ENCODE data around the gene MAML3. TPM values are rescaled to one million over a fixed set of nuclear protein-coding genes. Genes with fewer than 3 reads are reported as not detected.

MAML3 gene
- total RNA-seq, 4 donors from 2014 or later: 16.1 to 40.0 (median 18.1) TPM

DNA sequence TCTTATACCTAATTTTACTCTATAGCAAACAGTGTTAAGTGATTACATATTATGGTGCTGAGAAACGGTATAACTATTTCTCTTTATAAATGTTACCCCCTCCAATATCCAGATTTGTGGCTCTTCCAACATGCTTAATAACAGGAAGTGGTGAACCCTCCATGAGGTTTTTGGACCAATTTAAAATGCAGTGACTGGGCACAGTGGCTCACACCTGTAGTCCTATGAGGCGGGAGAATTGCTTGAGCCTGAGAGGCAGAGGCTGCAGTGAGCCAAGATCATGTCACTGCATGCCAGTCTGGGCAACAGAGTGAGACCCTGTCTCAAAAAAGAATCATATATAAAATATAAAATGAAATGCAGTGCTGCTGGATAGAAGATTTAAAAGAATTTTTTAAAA lies 351.1 kb downstream of the MAML3 start:
- no peak for DNase-seq
- WGBS, 2 donors (ENCODE audit: low coverage in 1 of 2): 87 to 88% methylated on average over 2 of the region's 2 CpGs
- no peaks in the 10 kb centered on the region for H3K36me3 ChIP-seq
- in situ Hi-C loops (cut with MboI; ENCODE audit: low pct_ligation_motif_present in 1 of 4, low pct_unique_long_range_greater_than_20kb in 1 of 4, low sequenced_read_pairs in 3 of 4): no loop called here
- intact Hi-C loops (cut with DNase I; ENCODE audit: low total_unique reads): no loop called here
- no peak overlapping the region for H3K27ac ChIP-seq
- no peak overlapping the region for H3K4me3 ChIP-seq
- H3K27me3 ChIP-seq: no peaks in the 10 kb centered on the region
- TF ChIP-seq POLR2A (IDR thresholded peaks at IDR 0.05): no peak
- no peak for TF ChIP-seq EP300 (IDR thresholded peaks at IDR 0.05; ENCODE audit: low read depth)
- no peak for TF ChIP-seq POLR2AphosphoS5 (IDR thresholded peaks at IDR 0.05)
- TF ChIP-seq, protein P1, sequence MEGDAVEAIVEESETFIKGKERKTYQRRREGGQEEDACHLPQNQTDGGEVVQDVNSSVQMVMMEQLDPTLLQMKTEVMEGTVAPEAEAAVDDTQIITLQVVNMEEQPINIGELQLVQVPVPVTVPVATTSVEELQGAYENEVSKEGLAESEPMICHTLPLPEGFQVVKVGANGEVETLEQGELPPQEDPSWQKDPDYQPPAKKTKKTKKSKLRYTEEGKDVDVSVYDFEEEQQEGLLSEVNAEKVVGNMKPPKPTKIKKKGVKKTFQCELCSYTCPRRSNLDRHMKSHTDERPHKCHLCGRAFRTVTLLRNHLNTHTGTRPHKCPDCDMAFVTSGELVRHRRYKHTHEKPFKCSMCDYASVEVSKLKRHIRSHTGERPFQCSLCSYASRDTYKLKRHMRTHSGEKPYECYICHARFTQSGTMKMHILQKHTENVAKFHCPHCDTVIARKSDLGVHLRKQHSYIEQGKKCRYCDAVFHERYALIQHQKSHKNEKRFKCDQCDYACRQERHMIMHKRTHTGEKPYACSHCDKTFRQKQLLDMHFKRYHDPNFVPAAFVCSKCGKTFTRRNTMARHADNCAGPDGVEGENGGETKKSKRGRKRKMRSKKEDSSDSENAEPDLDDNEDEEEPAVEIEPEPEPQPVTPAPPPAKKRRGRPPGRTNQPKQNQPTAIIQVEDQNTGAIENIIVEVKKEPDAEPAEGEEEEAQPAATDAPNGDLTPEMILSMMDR (IDR thresholded peaks at IDR 0.05): no peak
- H3K4me1 ChIP-seq: peaks cover 0 to 11% (median 3%) of the 10 kb centered on the region in 4 donors
- no peaks in the 10 kb centered on the region for H3K9me3 ChIP-seq

DNA sequence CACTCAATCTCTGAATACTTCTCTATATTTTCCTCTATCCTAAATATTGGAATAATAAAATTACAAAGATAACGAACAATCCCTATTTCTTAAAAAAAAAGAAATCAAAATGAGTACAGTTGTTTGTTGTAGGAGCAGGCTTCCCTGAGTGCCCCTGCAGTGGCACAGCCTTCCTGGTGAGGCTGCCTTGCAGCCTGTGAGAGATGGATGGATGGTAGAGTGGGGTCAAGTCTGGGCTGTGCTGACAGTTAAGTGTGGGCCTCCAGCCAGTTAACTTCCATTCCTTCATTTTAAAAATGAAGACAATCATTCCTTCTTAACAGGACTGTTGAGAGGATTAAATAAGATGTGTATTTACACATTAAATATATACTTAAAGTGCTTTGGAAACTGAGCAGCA lies 351.5 kb downstream of the MAML3 start:
- no peaks in the 10 kb centered on the region for H3K27me3 ChIP-seq
- H3K36me3 ChIP-seq: no peaks in the 10 kb centered on the region
- WGBS, 2 donors (ENCODE audit: low coverage in 1 of 2): 94 to 100% methylated on average over 1 of the region's 1 CpG
- peaks cover 0 to 11% (median 3%) of the 10 kb centered on the region in 4 donors for H3K4me1 ChIP-seq
- in situ Hi-C loops (cut with MboI; ENCODE audit: low pct_ligation_motif_present in 1 of 4, low pct_unique_long_range_greater_than_20kb in 1 of 4, low sequenced_read_pairs in 3 of 4): no loop called here
- H3K9me3 ChIP-seq: no peaks in the 10 kb centered on the region
- intact Hi-C loops (cut with DNase I; ENCODE audit: low total_unique reads): no loop called here
- TF ChIP-seq POLR2A (IDR thresholded peaks at IDR 0.05) (no peak), EP300 (IDR thresholded peaks at IDR 0.05; ENCODE audit: low read depth) (no peak), POLR2AphosphoS5 (IDR thresholded peaks at IDR 0.05) (no peak)
- TF ChIP-seq, protein P1 (IDR thresholded peaks at IDR 0.05): no peak
- no peak overlapping the region for H3K27ac ChIP-seq
- no peak overlapping the region for H3K4me3 ChIP-seq
- no peak for DNase-seq

DNA sequence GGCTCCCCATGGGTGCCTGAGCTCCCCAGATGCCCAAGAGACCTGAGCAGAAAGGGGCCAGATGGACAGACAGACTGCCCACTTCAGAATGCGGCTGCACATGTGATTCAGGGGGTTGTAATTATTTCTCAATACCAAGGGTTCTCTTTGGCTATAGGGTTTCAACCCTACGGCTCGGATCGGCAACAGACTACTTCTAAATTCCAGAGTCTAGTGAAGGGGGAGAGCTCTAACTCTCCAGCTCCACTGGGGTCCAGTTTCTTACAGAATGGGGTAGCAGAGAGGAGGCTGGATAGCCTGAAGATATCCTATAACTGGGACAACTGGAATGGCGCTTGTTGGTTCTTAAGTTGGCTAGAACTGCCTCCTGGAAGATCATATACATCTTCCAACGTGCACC lies 352.1 kb downstream of the MAML3 start:
- WGBS, 2 donors (ENCODE audit: low coverage in 1 of 2): 87% methylated on average over 6 of the region's 6 CpGs; no CpG with 5 or more reads in 1 of the 2 donors
- in situ Hi-C loops (cut with MboI; ENCODE audit: low pct_ligation_motif_present in 1 of 4, low pct_unique_long_range_greater_than_20kb in 1 of 4, low sequenced_read_pairs in 3 of 4): no loop called here
- H3K36me3 ChIP-seq: no peaks in the 10 kb centered on the region
- H3K27me3 ChIP-seq: no peaks in the 10 kb centered on the region
- H3K9me3 ChIP-seq: no peaks in the 10 kb centered on the region
- no peak for DNase-seq
- H3K27ac ChIP-seq: no peak overlapping the region
- TF ChIP-seq, protein P1 (IDR thresholded peaks at IDR 0.05): no peak
- TF ChIP-seq POLR2A (IDR thresholded peaks at IDR 0.05): no peak
- TF ChIP-seq EP300 (IDR thresholded peaks at IDR 0.05; ENCODE audit: low read depth): no peak
- no peak for TF ChIP-seq POLR2AphosphoS5 (IDR thresholded peaks at IDR 0.05)
- peaks cover 0 to 11% (median 3%) of the 10 kb centered on the region in 4 donors for H3K4me1 ChIP-seq
- intact Hi-C loops (cut with DNase I; ENCODE audit: low total_unique reads): no loop called here
- H3K4me3 ChIP-seq: no peak overlapping the region

DNA sequence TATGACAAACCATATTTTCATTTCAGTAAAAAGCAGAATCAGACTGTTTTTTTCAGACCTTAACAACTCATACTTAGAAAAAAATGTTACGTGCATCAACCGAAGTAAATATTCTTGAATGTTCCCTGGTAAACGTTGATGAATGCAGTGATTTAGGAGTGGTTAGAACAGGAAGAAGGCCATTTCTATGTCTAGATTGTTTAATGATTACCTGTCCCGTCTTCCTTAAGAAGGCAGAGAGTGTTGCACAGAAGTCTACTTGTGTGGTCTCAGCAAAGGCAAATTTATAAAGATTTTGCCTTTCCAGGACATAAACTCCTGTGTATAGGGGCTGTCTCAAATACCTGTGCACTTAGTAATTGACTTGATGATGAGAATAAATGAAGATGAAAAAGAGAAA lies 353.9 kb downstream of the MAML3 start:
- Histone ChIP-seq H3K27ac (no peak overlapping the region), H3K4me3 (no peak overlapping the region), H3K27me3 (no peaks in the 10 kb centered on the region), H3K9me3 (no peaks in the 10 kb centered on the region), H3K36me3 (no peaks in the 10 kb centered on the region), H3K4me1 (peaks cover 0 to 11% (median 3%) of the 10 kb centered on the region in 4 donors)
- intact Hi-C loops (cut with DNase I; ENCODE audit: low total_unique reads) (no loop called here), in situ Hi-C loops (cut with MboI; ENCODE audit: low pct_ligation_motif_present in 1 of 4, low pct_unique_long_range_greater_than_20kb in 1 of 4, low sequenced_read_pairs in 3 of 4) (no loop called here)
- 49 to 54% methylated on average over 4 of the region's 4 CpGs for WGBS, 2 donors (ENCODE audit: low coverage in 1 of 2)
- TF ChIP-seq, protein P1 (IDR thresholded peaks at IDR 0.05): no peak
- TF ChIP-seq POLR2AphosphoS5 (IDR thresholded peaks at IDR 0.05): no peak
- no peak for TF ChIP-seq POLR2A (IDR thresholded peaks at IDR 0.05)
- no peak for TF ChIP-seq EP300 (IDR thresholded peaks at IDR 0.05; ENCODE audit: low read depth)
- DNase-seq: no peak

All from transverse colon (tissue), 4 donors.